K562 (cell line): Measurements from ENCODE around the gene AP1G2. TPM values are rescaled to one million over a fixed set of nuclear protein-coding genes. Genes with fewer than 3 reads are reported as not detected.

Experiments used
- NFE2 ChIP-seq: IDR thresholded peaks from 2 replicates; pipeline ENCODE4 v1.6.1; 2014; ENCODE audit warnings: antibody characterized with exemption, low read depth
- polyA plus RNA-seq, 8 experiments: library from polyadenylated mRNA; depleted of rRNA in 4 of 8; stranded (reverse) in 5 of 8; unstranded in 3 of 8; fragments of >200 nt; fragmentation: Nextera tagmentation in 2 of 8; fragmentation: Illumina TruSeq in 1 of 8; extraction: Ambion mirVana in 2 of 8; extraction: Trizol in 1 of 8; gene quantifications; 2 replicates each; pipeline versions ENCODE4 v1.2.1 to v1.2.3, GENCODE V29; 2011 to 2014; ENCODE audit warnings: inconsistent platforms in 1 of 8, missing spikeins in 1 of 8
- total RNA-seq, 7 experiments: library from RNA; depleted of rRNA in 6 of 7; stranded (reverse); fragments of >200 nt in 6 of 7; fragmentation: Illumina TruSeq in 2 of 7; extraction: Trizol in 2 of 7; gene quantifications; 2 replicates each; pipeline versions ENCODE4 v1.2.1 to v1.2.3, GENCODE V29; 2011 to 2021; ENCODE audit warnings: low replicate concordance in 1 of 7
- TF ChIP-seq, protein P1 (sequence below), 2 experiments: fragments of 450-650 bp; formaldehyde crosslinking in 1 of 2; IDR thresholded peaks; 2 replicates each; pipeline versions ENCODE4 v1.4.0 to v1.6.1; 2014 to 2020; ENCODE audit warnings: mild to moderate bottlenecking in 2 of 2, borderline replicate concordance in 1 of 2, low read depth in 1 of 2
- TF ChIP-seq, protein P2 (sequence below): fragments of 250-450 bp; sonication (Bioruptor Pico); IDR thresholded peaks from 2 replicates; pipeline ENCODE4 v1.4.0; 2020

Gene AP1G2
- total and polyA plus RNA-seq, 9 of the 15 experiments (the other 6 are each of a cell fraction or from before 2014, with no cell fraction given), result 19.1 to 83.5 (median 33.3) TPM

DNA sequence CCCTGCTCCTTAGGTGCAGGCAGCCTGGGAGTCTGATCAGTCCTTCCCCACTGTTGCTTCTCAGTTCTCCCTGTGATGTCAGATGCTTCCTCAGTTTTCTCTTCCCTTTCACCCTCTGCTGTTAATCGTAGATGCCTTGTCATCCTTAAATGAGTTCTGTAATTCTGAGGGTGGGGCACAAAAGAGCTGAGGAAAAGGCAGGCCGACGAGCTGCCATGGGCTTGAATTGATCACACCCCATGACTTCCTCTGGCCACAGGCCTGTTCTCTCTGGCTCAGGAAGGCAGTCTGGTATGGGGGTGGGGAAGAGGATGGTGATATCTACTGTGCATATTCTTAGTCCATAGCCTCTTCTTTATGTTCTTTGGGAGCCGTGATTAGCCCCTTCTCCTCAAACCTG lies 5.2 kb upstream of the AP1G2 start (continued):
- TF ChIP-seq, protein P1, sequence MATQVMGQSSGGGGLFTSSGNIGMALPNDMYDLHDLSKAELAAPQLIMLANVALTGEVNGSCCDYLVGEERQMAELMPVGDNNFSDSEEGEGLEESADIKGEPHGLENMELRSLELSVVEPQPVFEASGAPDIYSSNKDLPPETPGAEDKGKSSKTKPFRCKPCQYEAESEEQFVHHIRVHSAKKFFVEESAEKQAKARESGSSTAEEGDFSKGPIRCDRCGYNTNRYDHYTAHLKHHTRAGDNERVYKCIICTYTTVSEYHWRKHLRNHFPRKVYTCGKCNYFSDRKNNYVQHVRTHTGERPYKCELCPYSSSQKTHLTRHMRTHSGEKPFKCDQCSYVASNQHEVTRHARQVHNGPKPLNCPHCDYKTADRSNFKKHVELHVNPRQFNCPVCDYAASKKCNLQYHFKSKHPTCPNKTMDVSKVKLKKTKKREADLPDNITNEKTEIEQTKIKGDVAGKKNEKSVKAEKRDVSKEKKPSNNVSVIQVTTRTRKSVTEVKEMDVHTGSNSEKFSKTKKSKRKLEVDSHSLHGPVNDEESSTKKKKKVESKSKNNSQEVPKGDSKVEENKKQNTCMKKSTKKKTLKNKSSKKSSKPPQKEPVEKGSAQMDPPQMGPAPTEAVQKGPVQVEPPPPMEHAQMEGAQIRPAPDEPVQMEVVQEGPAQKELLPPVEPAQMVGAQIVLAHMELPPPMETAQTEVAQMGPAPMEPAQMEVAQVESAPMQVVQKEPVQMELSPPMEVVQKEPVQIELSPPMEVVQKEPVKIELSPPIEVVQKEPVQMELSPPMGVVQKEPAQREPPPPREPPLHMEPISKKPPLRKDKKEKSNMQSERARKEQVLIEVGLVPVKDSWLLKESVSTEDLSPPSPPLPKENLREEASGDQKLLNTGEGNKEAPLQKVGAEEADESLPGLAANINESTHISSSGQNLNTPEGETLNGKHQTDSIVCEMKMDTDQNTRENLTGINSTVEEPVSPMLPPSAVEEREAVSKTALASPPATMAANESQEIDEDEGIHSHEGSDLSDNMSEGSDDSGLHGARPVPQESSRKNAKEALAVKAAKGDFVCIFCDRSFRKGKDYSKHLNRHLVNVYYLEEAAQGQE (IDR thresholded peaks at IDR 0.05; ENCODE audit: borderline replicate concordance), result peak; percentile 11; the same call in 1 of the 2 replicates
- TF ChIP-seq, protein P1 (CRISPR knock-in tag; IDR thresholded peaks at IDR 0.05; ENCODE audit: low read depth), result no peak
- TF ChIP-seq, protein P2, sequence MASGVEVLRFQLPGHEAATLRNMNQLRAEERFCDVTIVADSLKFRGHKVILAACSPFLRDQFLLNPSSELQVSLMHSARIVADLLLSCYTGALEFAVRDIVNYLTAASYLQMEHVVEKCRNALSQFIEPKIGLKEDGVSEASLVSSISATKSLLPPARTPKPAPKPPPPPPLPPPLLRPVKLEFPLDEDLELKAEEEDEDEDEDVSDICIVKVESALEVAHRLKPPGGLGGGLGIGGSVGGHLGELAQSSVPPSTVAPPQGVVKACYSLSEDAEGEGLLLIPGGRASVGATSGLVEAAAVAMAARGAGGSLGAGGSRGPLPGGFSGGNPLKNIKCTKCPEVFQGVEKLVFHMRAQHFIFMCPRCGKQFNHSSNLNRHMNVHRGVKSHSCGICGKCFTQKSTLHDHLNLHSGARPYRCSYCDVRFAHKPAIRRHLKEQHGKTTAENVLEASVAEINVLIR, result no peak
- TF ChIP-seq NFE2, result 0 out of 2 replicates have a peak, but pooled peaks have one; percentile 24
